ENCODE results near the gene DHRS12.

DHRS12 gene

DNA sequence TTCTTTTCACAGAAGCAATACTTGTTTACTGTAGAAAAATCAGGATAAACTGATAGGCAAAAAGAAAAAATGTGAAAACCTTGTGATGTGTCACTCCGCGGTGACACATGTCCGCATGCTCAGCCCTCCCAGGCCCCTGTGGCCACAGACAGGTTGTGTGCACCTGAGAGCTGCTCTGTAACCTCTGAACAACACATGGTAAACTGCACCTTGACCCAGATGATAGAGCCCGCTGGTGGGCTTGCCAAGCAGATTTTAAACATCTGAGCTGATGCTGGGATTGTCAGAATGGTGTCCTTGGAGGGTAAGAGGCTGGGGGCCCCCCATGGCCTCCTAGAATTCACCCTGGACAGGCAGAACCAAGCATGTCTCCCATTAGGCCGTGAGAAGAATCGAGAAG, 33.8 kb downstream of the DHRS12 start:
- no peak for TF ChIP-seq CTCF (conservative IDR thresholded peaks at IDR 0.05)
- H3K27ac ChIP-seq = no peak overlapping the region

- TF ChIP-seq CTCF (conservative IDR thresholded peaks at IDR 0.05) = no peak
- no peak overlapping the region for H3K27ac ChIP-seq
Measured at GRCh38 chr13:51769455-51770127, 34.4 kb downstream of the DHRS12 start.

DNA sequence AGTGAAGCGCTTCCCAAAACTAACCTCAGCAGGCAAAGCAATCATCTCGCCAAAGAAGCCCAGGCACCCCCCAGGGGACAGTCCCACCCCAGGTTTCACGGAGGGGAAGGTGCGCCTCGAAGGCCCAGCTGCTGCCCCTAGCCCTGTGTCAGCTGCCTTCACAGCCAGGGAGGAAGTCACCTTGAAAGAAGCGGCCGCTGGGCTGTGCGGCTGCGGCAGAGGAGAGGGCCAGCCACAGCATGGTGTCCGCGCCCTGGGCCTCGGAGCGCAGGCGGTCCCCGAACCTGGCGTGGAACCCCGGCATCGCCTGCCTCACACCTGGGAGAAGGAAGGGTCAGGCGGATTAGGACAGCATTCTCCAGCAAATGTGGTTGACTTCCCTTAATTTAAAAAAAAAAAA, 35.0 kb downstream of the DHRS12 start:
- TF ChIP-seq CTCF (conservative IDR thresholded peaks at IDR 0.05) = no peak
- no peak overlapping the region for H3K27ac ChIP-seq

DNA sequence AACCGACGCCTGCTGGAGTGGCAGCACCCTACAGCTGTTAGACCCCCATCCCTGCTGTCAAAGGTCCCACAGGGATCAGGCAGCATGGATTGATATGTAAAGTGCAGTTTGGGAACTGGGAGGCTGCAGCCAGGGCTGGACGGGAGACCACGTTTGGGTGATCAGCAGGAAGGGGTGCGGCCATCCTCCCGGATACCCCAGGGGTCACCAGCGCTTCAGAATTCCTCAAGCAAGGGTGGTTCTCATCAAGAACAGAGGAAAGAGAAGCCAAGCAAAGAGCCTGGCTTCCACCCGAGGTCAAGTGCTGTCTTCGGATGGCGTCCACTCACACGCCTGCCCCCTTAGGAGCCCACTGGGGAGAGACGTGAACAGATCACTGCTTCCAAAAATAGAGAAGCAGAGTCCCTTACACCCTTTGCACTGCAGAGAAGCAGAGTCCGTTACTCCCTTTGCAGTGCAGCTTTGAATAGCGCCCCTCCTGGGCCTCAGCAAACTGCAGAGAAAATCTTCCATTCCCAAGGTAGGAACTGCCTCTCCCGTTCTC, 35.5 kb downstream of the DHRS12 start:
- H3K27ac ChIP-seq = no peak overlapping the region
- TF ChIP-seq CTCF (conservative IDR thresholded peaks at IDR 0.05) = no peak

DNA sequence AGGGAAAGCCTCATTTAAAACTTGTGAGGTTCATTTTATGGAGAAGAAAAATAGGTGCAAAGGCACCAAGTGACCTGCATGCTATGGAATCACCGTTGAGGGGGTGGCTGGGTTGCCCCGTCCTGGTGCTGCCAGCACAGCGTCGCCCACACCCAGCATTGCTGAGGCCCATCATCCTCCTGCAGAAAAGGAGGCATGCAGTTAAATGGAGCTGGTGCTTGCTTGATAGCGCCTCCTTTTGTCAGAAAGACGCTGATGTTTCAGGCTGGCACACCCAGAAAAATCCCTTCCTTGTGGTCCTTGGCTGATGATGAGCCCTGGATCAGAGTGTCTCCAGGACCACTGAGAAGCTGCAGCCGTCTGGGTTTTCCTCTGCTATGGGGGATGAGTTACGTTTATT, 36.9 kb downstream of the DHRS12 start:
- no peak overlapping the region for H3K27ac ChIP-seq
- no peak for TF ChIP-seq CTCF (conservative IDR thresholded peaks at IDR 0.05)

DNA sequence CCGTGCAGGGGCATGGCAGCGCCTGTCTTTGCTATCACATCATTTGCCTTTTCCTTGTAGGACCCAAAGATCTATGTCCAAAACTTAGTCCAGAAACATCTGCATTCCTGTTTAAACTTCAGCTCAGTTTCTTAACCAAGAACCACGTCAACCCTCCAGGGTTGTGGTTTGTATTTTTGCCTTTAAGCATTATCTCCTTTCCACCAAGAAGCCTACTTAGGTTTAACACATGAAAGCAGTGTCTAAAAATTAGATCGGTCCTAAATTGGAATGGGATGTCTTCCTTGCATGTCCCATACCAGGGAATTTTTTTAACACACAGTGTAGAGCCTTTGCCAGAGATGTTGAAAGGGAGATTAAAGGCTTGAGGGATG, 38.8 kb downstream of the DHRS12 start:
- no peak for TF ChIP-seq CTCF (conservative IDR thresholded peaks at IDR 0.05)
- no peak overlapping the region for H3K27ac ChIP-seq

- no peak for TF ChIP-seq CTCF (conservative IDR thresholded peaks at IDR 0.05)
- H3K27ac ChIP-seq = no peak overlapping the region
Measured at GRCh38 chr13:51764184-51765141, 39.5 kb downstream of the DHRS12 start.

Data from VCaP (cell line).